ENCODE measurements around the gene P3H4. TPM values are rescaled to one million over a fixed set of nuclear protein-coding genes. Genes with fewer than 3 reads are reported as not detected.
A peak's percentile ranks its signal among the peaks of the same experiment; 100 is the strongest.

Gene P3H4
- total and polyA plus RNA-seq, 2 of the 4 experiments (the other 2 are of a cell fraction), result 21.5 to 66.7 TPM

GRCh38 chr17:41792845-41793783 lies 18.6 kb downstream of the P3H4 start:
- intact Hi-C loops (cut with micrococcal nuclease), result no loop called here
- peak overlapping the region; percentile 82 for H2BK15ac ChIP-seq (ENCODE audit: low read depth, low read length)
- H3K4me2 ChIP-seq (ENCODE audit: low read depth, low read length), result peak overlapping the region; percentile 51
- peak overlapping the region; percentile 95 for H2AK5ac ChIP-seq (ENCODE audit: low read depth, low read length)
- peak overlapping the region; percentile 90 for H3K27ac ChIP-seq (ENCODE audit: insufficient read depth, low read length)
- H2BK5ac ChIP-seq (ENCODE audit: low read depth, low read length, poor library complexity, severe bottlenecking), result peak overlapping the region; percentile 88
- peaks cover 13% of the 10 kb centered on the region for H3K9me1 ChIP-seq (ENCODE audit: insufficient read depth, low read length)
- H3K9me3 ChIP-seq (ENCODE audit: control insufficient read depth, insufficient read depth, low read length), result no peaks in the 10 kb centered on the region
- H2BK20ac ChIP-seq (ENCODE audit: low read depth, low read length), result peak overlapping the region; percentile 81
- in situ Hi-C loops (cut with MboI; ENCODE audit: low sequenced_read_pairs), result no loop called here
- ATAC-seq (ENCODE audit: low read depth) (peak; percentile 76), DNase-seq (peak; percentile 60)
- 0 out of 2 replicates have a peak, but pooled peaks cover 2% of the 10 kb centered on the region for H3K27me3 ChIP-seq (ENCODE audit: control insufficient read depth, insufficient read depth, low read length)
- H3K79me1 ChIP-seq (ENCODE audit: low read depth in 1 of 2, low read length in 2 of 2), result no peaks in the 10 kb centered on the region
- H4K20me1 ChIP-seq (ENCODE audit: insufficient read depth, low read length), result no peaks in the 10 kb centered on the region
- H3K36me3 ChIP-seq (ENCODE audit: control insufficient read depth, insufficient read depth, low read length), result no peaks in the 10 kb centered on the region
- H3K18ac ChIP-seq (ENCODE audit: low read depth, low read length), result peak overlapping the region; percentile 92
- peak overlapping the region; percentile 49 for H3K14ac ChIP-seq (replicated peaks; ENCODE audit: low read depth, low read length)
- H3K4ac ChIP-seq (ENCODE audit: low read depth, low read length), result peak overlapping the region; percentile 81
- peak overlapping the region; percentile 73 to 78; a peak in 3 of 4 replicates for H4K8ac ChIP-seq (ENCODE audit: low read depth in 2 of 2, low read length in 2 of 2)
- H3K23ac ChIP-seq (ENCODE audit: low read depth, low read length), result peak overlapping the region; percentile 48; the same call in 1 of the 2 replicates
- H3K56ac ChIP-seq (ENCODE audit: extremely low read depth, insufficient read depth, low read length), result no peak overlapping the region
- peak overlapping the region; percentile 83 for H4K5ac ChIP-seq (ENCODE audit: low read depth, low read length)
- no TSS peak for BruUV-seq (replicated peaks)
- H2AFZ ChIP-seq (replicated peaks; ENCODE audit: low read length, poor library complexity), result peak overlapping the region; percentile 81
- 5% methylated on average over 3 of the region's 22 CpGs; no CpG with 5 or more reads in 1 of the 2 experiments for WGBS, 2 experiments (ENCODE audit: extremely low coverage in 2 of 2, insufficient read length in 1 of 2)
- dilution Hi-C loops (cut with HindIII; ENCODE audit: low sequenced_read_pairs, unreplicated experiment), result no loop called here
- ChIA-PET CTCF (interaction anchor here (0.6 to 1.3 kb wide), 2 partner anchors 20 to 139 kb away, joined by 4 to 5 read pairs; no protein-coding TSS in a partner anchor), POLR2A (ENCODE audit: unreplicated experiment) (no interaction called here)
- peak overlapping the region; percentile 90 for H2AK9ac ChIP-seq (replicated peaks; ENCODE audit: low read depth, low read length, poor library complexity)
- peak overlapping the region; percentile 82 for H2BK120ac ChIP-seq (ENCODE audit: low read depth, low read length)
- H3K4me3 ChIP-seq (ENCODE audit: insufficient read depth, low read depth, low read length), result no peak overlapping the region
- peaks cover 26% of the 10 kb centered on the region for H3K4me1 ChIP-seq (ENCODE audit: control insufficient read depth, insufficient read depth, low read length)
- H4K91ac ChIP-seq (ENCODE audit: insufficient read depth, low read depth, low read length), result peak overlapping the region; percentile 54
- 0 out of 2 replicates have a peak overlapping the region, but pooled peaks have one; percentile 0 for H3K9ac ChIP-seq (ENCODE audit: low read depth, low read length)
- no peak for TF ChIP-seq CHD1 (IDR thresholded peaks at IDR 0.05; ENCODE audit: low read depth, low read length)
- no peak for TF ChIP-seq ELK1 (IDR thresholded peaks at IDR 0.05; ENCODE audit: borderline replicate concordance, low read depth, low read length)
- no peak for TF ChIP-seq RCOR1 (IDR thresholded peaks at IDR 0.05; ENCODE audit: insufficient replicate concordance, low read length)
- no peak for TF ChIP-seq MXI1 (IDR thresholded peaks at IDR 0.05; ENCODE audit: borderline replicate concordance, low read depth, low read length)
- TF ChIP-seq SMC3 (IDR thresholded peaks at IDR 0.05; ENCODE audit: low read depth, low read length), result no peak
- TF ChIP-seq USF2 (IDR thresholded peaks at IDR 0.05; ENCODE audit: low read depth, low read length), result no peak
- no peak for TF ChIP-seq RFX5 (IDR thresholded peaks at IDR 0.05; ENCODE audit: low read depth, low read length)
- no peak; the same call in 1 of the 2 replicates for TF ChIP-seq BHLHE40 (IDR thresholded peaks at IDR 0.05; ENCODE audit: low read depth, low read length)
- TF ChIP-seq CEBPB (IDR thresholded peaks at IDR 0.05; ENCODE audit: low read depth, low read length), result no peak
- no peak for TF ChIP-seq NFE2L2 (IDR thresholded peaks at IDR 0.05; ENCODE audit: low read depth, low read length)
- TF ChIP-seq RAD21 (IDR thresholded peaks at IDR 0.05; ENCODE audit: low read length), result no peak
- 0 out of 2 replicates have a peak, but pooled peaks have one; percentile 21 for TF ChIP-seq MAZ (IDR thresholded peaks at IDR 0.05; ENCODE audit: borderline replicate concordance, low read depth, low read length)

Data from IMR-90 (cell line).